Measurements from ENCODE around the gene TLE6.

Gene TLE6

GRCh38 chr19:3024509-3024869 is 47.1 kb downstream of the TLE6 start:
- TF ChIP-seq POLR2AphosphoS5 (IDR thresholded peaks at IDR 0.05; ENCODE audit: low read depth, low read length) (no peak), SIN3A (IDR thresholded peaks at IDR 0.05; ENCODE audit: borderline replicate concordance, insufficient read depth, low read length) (no peak), TAF1 (IDR thresholded peaks at IDR 0.05; ENCODE audit: borderline replicate concordance, insufficient read depth, low read length) (no peak), FOXP2 (optimal IDR thresholded peaks at IDR 0.05; ENCODE audit: borderline replicate concordance, extremely low read depth, extremely low read length, insufficient read depth) (no peak)
- TF ChIP-seq, protein P1, sequence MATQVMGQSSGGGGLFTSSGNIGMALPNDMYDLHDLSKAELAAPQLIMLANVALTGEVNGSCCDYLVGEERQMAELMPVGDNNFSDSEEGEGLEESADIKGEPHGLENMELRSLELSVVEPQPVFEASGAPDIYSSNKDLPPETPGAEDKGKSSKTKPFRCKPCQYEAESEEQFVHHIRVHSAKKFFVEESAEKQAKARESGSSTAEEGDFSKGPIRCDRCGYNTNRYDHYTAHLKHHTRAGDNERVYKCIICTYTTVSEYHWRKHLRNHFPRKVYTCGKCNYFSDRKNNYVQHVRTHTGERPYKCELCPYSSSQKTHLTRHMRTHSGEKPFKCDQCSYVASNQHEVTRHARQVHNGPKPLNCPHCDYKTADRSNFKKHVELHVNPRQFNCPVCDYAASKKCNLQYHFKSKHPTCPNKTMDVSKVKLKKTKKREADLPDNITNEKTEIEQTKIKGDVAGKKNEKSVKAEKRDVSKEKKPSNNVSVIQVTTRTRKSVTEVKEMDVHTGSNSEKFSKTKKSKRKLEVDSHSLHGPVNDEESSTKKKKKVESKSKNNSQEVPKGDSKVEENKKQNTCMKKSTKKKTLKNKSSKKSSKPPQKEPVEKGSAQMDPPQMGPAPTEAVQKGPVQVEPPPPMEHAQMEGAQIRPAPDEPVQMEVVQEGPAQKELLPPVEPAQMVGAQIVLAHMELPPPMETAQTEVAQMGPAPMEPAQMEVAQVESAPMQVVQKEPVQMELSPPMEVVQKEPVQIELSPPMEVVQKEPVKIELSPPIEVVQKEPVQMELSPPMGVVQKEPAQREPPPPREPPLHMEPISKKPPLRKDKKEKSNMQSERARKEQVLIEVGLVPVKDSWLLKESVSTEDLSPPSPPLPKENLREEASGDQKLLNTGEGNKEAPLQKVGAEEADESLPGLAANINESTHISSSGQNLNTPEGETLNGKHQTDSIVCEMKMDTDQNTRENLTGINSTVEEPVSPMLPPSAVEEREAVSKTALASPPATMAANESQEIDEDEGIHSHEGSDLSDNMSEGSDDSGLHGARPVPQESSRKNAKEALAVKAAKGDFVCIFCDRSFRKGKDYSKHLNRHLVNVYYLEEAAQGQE (IDR thresholded peaks at IDR 0.05; ENCODE audit: insufficient read depth in 1 of 2, low read depth in 2 of 2, low read length in 2 of 2), result no peak

DNA sequence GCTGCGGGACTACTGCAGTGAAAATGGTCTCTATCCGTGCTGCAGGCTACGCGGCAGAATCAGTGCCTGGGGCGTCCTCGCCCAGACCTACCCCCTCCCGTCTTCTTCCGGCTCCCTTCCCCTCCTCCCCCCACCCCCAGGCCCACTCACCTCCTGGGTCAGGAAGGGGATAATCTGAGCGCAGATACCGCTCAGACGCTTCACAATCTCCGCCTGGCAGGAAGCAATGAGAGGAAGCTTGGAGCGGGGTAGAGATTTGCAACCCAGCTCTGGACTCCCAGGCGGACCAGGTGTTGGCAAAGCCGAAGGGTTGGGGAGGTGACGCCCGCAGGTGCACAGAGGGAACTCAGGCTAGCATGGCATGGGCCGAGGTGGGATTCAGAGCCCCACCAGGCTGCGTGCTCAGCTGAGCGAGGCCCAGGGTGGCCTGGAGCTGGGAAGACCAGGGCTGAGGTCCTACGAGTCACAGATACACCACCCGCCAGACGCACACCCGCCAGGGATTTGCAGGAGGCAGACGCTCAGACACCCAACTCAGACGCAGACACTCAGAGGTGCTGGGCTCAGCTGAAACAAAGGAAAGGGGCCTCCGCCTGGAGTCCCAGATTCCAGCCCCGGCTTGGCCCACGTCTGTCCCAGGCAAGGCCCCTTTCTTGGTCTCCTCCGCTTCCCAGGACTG is 47.6 kb downstream of the TLE6 start:
- TF ChIP-seq POLR2AphosphoS5 (IDR thresholded peaks at IDR 0.05; ENCODE audit: low read depth, low read length) (no peak), TAF1 (IDR thresholded peaks at IDR 0.05; ENCODE audit: borderline replicate concordance, insufficient read depth, low read length) (no peak), SIN3A (IDR thresholded peaks at IDR 0.05; ENCODE audit: borderline replicate concordance, insufficient read depth, low read length) (no peak), FOXP2 (optimal IDR thresholded peaks at IDR 0.05; ENCODE audit: borderline replicate concordance, extremely low read depth, extremely low read length, insufficient read depth) (no peak)
- TF ChIP-seq, protein P1 (IDR thresholded peaks at IDR 0.05; ENCODE audit: insufficient read depth in 1 of 2, low read depth in 2 of 2, low read length in 2 of 2), result no peak

DNA sequence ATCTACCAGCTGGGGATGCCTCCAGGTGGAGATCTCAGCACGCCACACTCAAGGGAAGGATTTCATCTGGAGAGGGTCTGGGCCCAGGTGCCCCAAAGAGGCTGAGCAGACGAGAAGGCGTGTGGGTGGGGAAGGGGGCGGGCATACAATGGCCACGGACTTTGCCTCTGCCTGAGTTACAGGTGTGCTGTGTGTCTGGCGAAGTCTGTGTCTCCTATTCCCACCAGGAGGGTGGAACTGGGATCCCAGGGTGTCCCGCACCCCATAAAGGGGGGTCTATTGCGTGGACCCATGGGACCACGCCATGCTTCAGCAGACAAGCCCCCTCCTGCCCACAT is 48.2 kb downstream of the TLE6 start:
- TF ChIP-seq SIN3A (IDR thresholded peaks at IDR 0.05; ENCODE audit: borderline replicate concordance, insufficient read depth, low read length), result no peak
- TF ChIP-seq, protein P1 (IDR thresholded peaks at IDR 0.05; ENCODE audit: insufficient read depth in 1 of 2, low read depth in 2 of 2, low read length in 2 of 2), result no peak
- no peak for TF ChIP-seq POLR2AphosphoS5 (IDR thresholded peaks at IDR 0.05; ENCODE audit: low read depth, low read length)
- no peak for TF ChIP-seq FOXP2 (optimal IDR thresholded peaks at IDR 0.05; ENCODE audit: borderline replicate concordance, extremely low read depth, extremely low read length, insufficient read depth)

- TF ChIP-seq, protein P1 (IDR thresholded peaks at IDR 0.05; ENCODE audit: insufficient read depth in 1 of 2, low read depth in 2 of 2, low read length in 2 of 2), result no peak
- no peak for TF ChIP-seq FOXP2 (optimal IDR thresholded peaks at IDR 0.05; ENCODE audit: borderline replicate concordance, extremely low read depth, extremely low read length, insufficient read depth)
- TF ChIP-seq POLR2AphosphoS5 (IDR thresholded peaks at IDR 0.05; ENCODE audit: low read depth, low read length), result no peak
- no peak for TF ChIP-seq SIN3A (IDR thresholded peaks at IDR 0.05; ENCODE audit: borderline replicate concordance, insufficient read depth, low read length)
- TF ChIP-seq TAF1 (IDR thresholded peaks at IDR 0.05; ENCODE audit: borderline replicate concordance, insufficient read depth, low read length), result no peak
Observed at GRCh38 chr19:3026768-3027167, 49.4 kb downstream of the TLE6 start.

GRCh38 chr19:3027292-3027691 is 49.9 kb downstream of the TLE6 start:
- TF ChIP-seq FOXP2 (optimal IDR thresholded peaks at IDR 0.05; ENCODE audit: borderline replicate concordance, extremely low read depth, extremely low read length, insufficient read depth), result no peak
- TF ChIP-seq, protein P1 (IDR thresholded peaks at IDR 0.05; ENCODE audit: insufficient read depth in 1 of 2, low read depth in 2 of 2, low read length in 2 of 2), result no peak

Data from PFSK-1 (cell line).